ENCODE data around the gene OPN4.

DNA sequence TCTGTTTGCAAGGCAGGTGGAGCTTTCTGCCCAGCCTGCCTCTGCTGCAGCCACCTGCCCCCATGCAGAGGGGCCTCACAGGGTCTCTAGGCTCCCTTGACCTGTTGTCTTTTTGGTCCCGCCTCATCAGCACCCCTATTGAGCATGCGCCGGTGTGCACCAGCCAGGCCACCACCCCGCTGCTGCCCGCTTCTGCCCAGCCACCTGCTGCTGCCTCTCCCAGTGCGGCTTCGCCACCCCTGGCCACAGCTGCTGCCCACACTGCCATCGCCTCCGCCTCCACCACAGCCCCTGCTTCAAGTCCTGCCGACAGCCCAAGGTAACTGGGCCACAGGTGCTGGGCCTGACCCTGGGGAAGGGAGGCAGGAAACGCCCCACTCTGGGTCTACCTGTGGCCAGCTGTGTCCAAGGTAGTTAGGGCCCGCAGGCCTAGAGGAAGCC, 52.1 kb downstream of the OPN4 start:
- TF ChIP-seq, protein P1, sequence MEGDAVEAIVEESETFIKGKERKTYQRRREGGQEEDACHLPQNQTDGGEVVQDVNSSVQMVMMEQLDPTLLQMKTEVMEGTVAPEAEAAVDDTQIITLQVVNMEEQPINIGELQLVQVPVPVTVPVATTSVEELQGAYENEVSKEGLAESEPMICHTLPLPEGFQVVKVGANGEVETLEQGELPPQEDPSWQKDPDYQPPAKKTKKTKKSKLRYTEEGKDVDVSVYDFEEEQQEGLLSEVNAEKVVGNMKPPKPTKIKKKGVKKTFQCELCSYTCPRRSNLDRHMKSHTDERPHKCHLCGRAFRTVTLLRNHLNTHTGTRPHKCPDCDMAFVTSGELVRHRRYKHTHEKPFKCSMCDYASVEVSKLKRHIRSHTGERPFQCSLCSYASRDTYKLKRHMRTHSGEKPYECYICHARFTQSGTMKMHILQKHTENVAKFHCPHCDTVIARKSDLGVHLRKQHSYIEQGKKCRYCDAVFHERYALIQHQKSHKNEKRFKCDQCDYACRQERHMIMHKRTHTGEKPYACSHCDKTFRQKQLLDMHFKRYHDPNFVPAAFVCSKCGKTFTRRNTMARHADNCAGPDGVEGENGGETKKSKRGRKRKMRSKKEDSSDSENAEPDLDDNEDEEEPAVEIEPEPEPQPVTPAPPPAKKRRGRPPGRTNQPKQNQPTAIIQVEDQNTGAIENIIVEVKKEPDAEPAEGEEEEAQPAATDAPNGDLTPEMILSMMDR (IDR thresholded peaks at IDR 0.05; ENCODE audit: insufficient read depth, low read length, poor library complexity, severe bottlenecking), result no peak
- TF ChIP-seq EZH2phosphoT487 (conservative IDR thresholded peaks at IDR 0.05; ENCODE audit: low read length), result no peak
